Endothelial cell of umbilical vein (primary cell): ENCODE results near the gene RHAG. TPM values are rescaled to one million over a fixed set of nuclear protein-coding genes. Genes with fewer than 3 reads are reported as not detected.

Experiments used
- Bru-seq: library from RNA; stranded (reverse); fragments of 400-500 nt; gene quantifications from one replicate; lab custom pipeline; 2021; lab: Mats Ljungman, UMichigan
- BruChase-seq, 2 experiments: library from RNA; stranded (reverse); fragments of 400-500 nt; gene quantifications; one replicate each; lab custom pipeline; 2021; lab: Mats Ljungman, UMichigan
- BruUV-seq: library from RNA; stranded (reverse); fragments of 400-500 nt; replicated peaks from 2 replicates; lab custom pipeline; 2021; lab: Mats Ljungman, UMichigan
- CTCF ChIA-PET: fragments of 300-600, 350-600 bp; sonication (Branson Sonifier 250); formaldehyde crosslinking; loops from one replicate; lab custom pipeline; 2021; ENCODE audit warnings: antibody characterized with exemption, inconsistent platforms; lab: Charles Lee
- POLR2A ChIA-PET: fragments of 300-600, 350-600 bp; sonication (Branson Sonifier 250); formaldehyde crosslinking; loops from one replicate; lab custom pipeline; 2021; ENCODE audit warnings: antibody characterized with exemption, inconsistent platforms; lab: Charles Lee
- DNase-seq: peaks from one replicate; pipeline ENCODE4 v3.0.0-alpha.2; 2011; ENCODE audit warnings: low read depth, low spot score
- FAIRE-seq: peaks from 2 replicates; lab custom pipeline; 2011; peaks lifted over from hg19 to GRCh38; lab: Jason Lieb, UNC
- H2AFZ ChIP-seq: 2 replicates; pipeline ENCODE4 v1.6.0; 2012; ENCODE audit warnings: low read depth, low read length, control low read depth, inconsistent platforms
- H3K27ac ChIP-seq: 2 replicates; pipeline ENCODE4 v1.5.1; 2011; ENCODE audit warnings: low read depth, mild to moderate bottlenecking, control low read depth, low read length, moderate library complexity; ENCODE audit not compliant: insufficient read depth
- H3K27me3 ChIP-seq, 2 experiments: 2 replicates each; pipeline versions ENCODE4 v1.6.0 to v1.6.1; 2011; ENCODE audit warnings: low read length in 2 of 2, mixed read lengths in 1 of 2; ENCODE audit not compliant: control insufficient read depth in 2 of 2, insufficient read depth in 2 of 2
- H3K36me3 ChIP-seq, 2 experiments: 2 replicates in 1 of 2; 3 replicates in 1 of 2; pipeline ENCODE4 v1.5.1; 2011; ENCODE audit warnings: low read length in 2 of 2, mild to moderate bottlenecking in 1 of 2, moderate library complexity in 1 of 2; ENCODE audit not compliant: control insufficient read depth in 2 of 2, insufficient read depth in 2 of 2; ENCODE audit errors: extremely low read depth in 1 of 2
- H3K4me1 ChIP-seq: 3 replicates; pipeline ENCODE4 v1.5.1; 2011; ENCODE audit warnings: mild to moderate bottlenecking, low read length; ENCODE audit not compliant: control insufficient read depth, insufficient read depth; ENCODE audit errors: extremely low read depth
- H3K4me2 ChIP-seq: 2 replicates; pipeline ENCODE4 v1.6.1; 2011; ENCODE audit warnings: low read length, control low read depth, mixed read lengths; ENCODE audit not compliant: insufficient read depth
- H3K4me3 ChIP-seq, 3 experiments: fragments of 200-600 bp in 1 of 3; sonication (generic), shearing (Covaris generic) in 1 of 3; replicated peaks in 1 of 3; 2 replicates each; pipeline ENCODE4 v1.5.1; 2011 to 2016; ENCODE audit warnings: control low read depth in 3 of 3, low read length in 3 of 3, mild to moderate bottlenecking in 2 of 3, inconsistent platforms in 1 of 3, low read depth in 1 of 3, moderate library complexity in 1 of 3; ENCODE audit not compliant: insufficient read depth in 1 of 3
- H3K79me2 ChIP-seq: 2 replicates; pipeline ENCODE4 v1.6.0; 2012; ENCODE audit warnings: low read length, inconsistent platforms; ENCODE audit not compliant: control insufficient read depth, insufficient read depth
- H3K9ac ChIP-seq: replicated peaks from 2 replicates; pipeline ENCODE3; 2011; ENCODE audit warnings: low read length, control low read depth; ENCODE audit not compliant: insufficient read depth; ENCODE audit errors: extremely low read depth
- H3K9me1 ChIP-seq: replicated peaks from 3 replicates; pipeline ENCODE4 v1.6.0; 2011; ENCODE audit warnings: mild to moderate bottlenecking, low read length; ENCODE audit not compliant: control insufficient read depth, insufficient read depth; ENCODE audit errors: extremely low read depth
- H3K9me3 ChIP-seq: replicated peaks from 2 replicates; pipeline ENCODE4 v1.5.1; 2012; ENCODE audit warnings: low read length, inconsistent platforms; ENCODE audit not compliant: control insufficient read depth, insufficient read depth
- H4K20me1 ChIP-seq: replicated peaks from 2 replicates; pipeline ENCODE3; 2011; ENCODE audit warnings: mild to moderate bottlenecking, low read length; ENCODE audit not compliant: control insufficient read depth, insufficient read depth; ENCODE audit errors: extremely low read depth
- EZH2 ChIP-seq: IDR thresholded peaks from 2 replicates; pipeline ENCODE4 v1.6.1; 2012; ENCODE audit warnings: borderline replicate concordance, low read depth, mild to moderate bottlenecking, moderate library complexity, low read length, inconsistent platforms; ENCODE audit not compliant: severe bottlenecking
- FOS ChIP-seq: IDR thresholded peaks from 2 replicates; pipeline ENCODE4 v1.6.1; 2011; ENCODE audit warnings: mild to moderate bottlenecking, low read length, moderate library complexity, borderline replicate concordance; ENCODE audit not compliant: insufficient read depth
- GATA2 ChIP-seq: IDR thresholded peaks from 2 replicates; pipeline ENCODE4 v1.7.0; 2011; ENCODE audit warnings: low read depth, mild to moderate bottlenecking, moderate library complexity, mixed read lengths, low read length; ENCODE audit not compliant: insufficient read length, insufficient read depth
- JUN ChIP-seq: IDR thresholded peaks from 2 replicates; pipeline ENCODE4 v1.6.1; 2011; ENCODE audit warnings: borderline replicate concordance, low read depth; ENCODE audit not compliant: insufficient read length, insufficient read depth
- MYC ChIP-seq: IDR thresholded peaks from one replicate; pipeline ENCODE4 v1.6.1; 2011; ENCODE audit warnings: mild to moderate bottlenecking, low read depth, low read length
- POLR2A ChIP-seq: IDR thresholded peaks from 2 replicates; pipeline ENCODE4 v1.6.1; 2012; ENCODE audit warnings: low read depth, mild to moderate bottlenecking, control low read depth, low read length
- POLR2AphosphoS5 ChIP-seq: IDR thresholded peaks from 2 replicates; pipeline ENCODE4 v1.6.1; 2012; ENCODE audit warnings: low read depth, mild to moderate bottlenecking, control low read depth, low read length, moderate library complexity; ENCODE audit not compliant: insufficient read depth
- dilution Hi-C: fragments of 300-500 bp; cut with MboI; formaldehyde crosslinking; loops from one replicate; pipeline ENCODE4 v1.15.0; 2019; ENCODE audit warnings: low sequenced_read_pairs; ENCODE audit not compliant: extremely low pct_ligation_motif_present
- intact Hi-C: fragments of 100-400 bp; cut with micrococcal nuclease; formaldehyde crosslinking; loops from one replicate; pipeline ENCODE4 v1.10.0; 2022
- long read RNA-seq: library from polyadenylated mRNA; stranded (forward); transcript quantifications from one replicate; pipeline ENCODE4 v2.0.0, GENCODE V29; 2021
- polyA minus RNA-seq, 3 experiments: library from RNA; depleted of rRNA, polyadenylated mRNA; stranded (reverse); fragments of >200 nt; gene quantifications; 1 replicate in 1 of 3; 2 replicates in 2 of 3; pipeline ENCODE4 v1.2.3, GENCODE V29; 2011
- polyA plus RNA-seq, 4 experiments: library from polyadenylated mRNA; depleted of rRNA in 3 of 4; stranded (reverse) in 3 of 4; unstranded in 1 of 4; fragments of >200 nt; gene quantifications; 2 replicates each; pipeline versions ENCODE4 v1.2.1 to v1.2.3, GENCODE V29; 2011 to 2012; ENCODE audit warnings: missing spikeins in 1 of 4
- total RNA-seq: library from RNA; stranded (reverse); gene quantifications from 2 replicates; pipeline ENCODE4 v1.2.3, GENCODE V29; 2021
- TF ChIP-seq, protein P1 (sequence below): IDR thresholded peaks from 2 replicates; pipeline ENCODE4 v1.6.1; 2011; ENCODE audit not compliant: insufficient read depth, insufficient read length
- TF ChIP-seq, protein P2 (sequence below), 2 donors: IDR thresholded peaks; 1 replicate in 1 of 2; 2 replicates in 1 of 2; pipeline ENCODE4 v1.5.1; 2011; ENCODE audit warnings: low read length in 2 of 2, mild to moderate bottlenecking in 2 of 2, moderate library complexity in 2 of 2, control low read depth in 1 of 2, inconsistent platforms in 1 of 2, low read depth in 1 of 2; ENCODE audit not compliant: insufficient read depth in 1 of 2; ENCODE audit errors: extremely low read depth in 1 of 2

Gene RHAG
- total RNA-seq: not detected in 2 replicates
- polyA plus RNA-seq: not detected in 2 replicates
- polyA plus RNA-seq (2011; cell fraction: cytosol; rRNA removed): not detected in 2 replicates
- not detected in 2 replicates for polyA plus RNA-seq (2011; cell fraction: nucleus; rRNA removed)
- not detected in 2 replicates for polyA plus RNA-seq (2012)
- polyA minus RNA-seq: 6.0 and 10.1 TPM in 2 replicates
- 1.1 TPM for polyA minus RNA-seq (2011; cell fraction: cytosol; rRNA and poly(A)+ RNA removed)
- polyA minus RNA-seq (2011; cell fraction: nucleus; rRNA and poly(A)+ RNA removed): not detected in 2 replicates
- Bru-seq, nascent RNA: not detected
- BruChase-seq, experiment 1, labeled RNA remaining after a 6-hour chase: not detected
- not detected for BruChase-seq, experiment 2, labeled RNA remaining after a 2-hour chase
- long read RNA-seq, partial matches to known transcripts: 0 of 2 reads
- long read RNA-seq, other reads (novel, unspliced or antisense): 2 of 2 reads

DNA sequence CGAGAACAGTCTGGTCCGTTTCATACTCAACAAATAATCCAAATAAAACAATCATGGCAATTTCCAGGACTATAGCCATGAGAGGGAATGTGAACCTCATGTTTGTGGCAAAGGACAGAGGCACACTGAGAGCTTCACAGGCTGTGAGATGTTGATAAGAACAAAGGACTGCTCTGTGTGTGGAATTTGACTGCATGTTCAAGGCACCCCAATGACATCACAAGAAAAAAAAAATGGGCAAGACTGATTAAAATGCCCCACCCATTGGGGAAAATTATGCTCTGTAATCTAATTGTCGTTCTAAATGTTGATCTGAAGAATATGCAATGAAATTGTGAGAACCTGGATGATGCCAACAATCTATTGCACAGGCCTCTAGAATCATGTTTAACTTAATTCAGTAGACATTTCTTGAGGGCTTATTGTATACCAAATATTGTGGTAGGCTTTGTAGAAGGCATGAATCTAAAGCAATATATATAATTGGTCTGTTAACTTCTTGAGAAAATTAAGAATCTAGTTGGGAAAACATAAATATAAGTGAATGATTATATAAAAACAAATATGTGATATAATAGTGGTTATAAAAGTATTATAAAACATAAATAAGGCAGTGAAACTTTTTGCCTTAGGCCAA lies at the start of gene RHAG:
Gene RHAG, minus strand, starts transcription at position 127 of the 637 bp plus-strand sequence. Its CDS starts 27 bp downstream, at position 100.
- ChIA-PET POLR2A (no interaction called here), CTCF (no interaction called here)
- BruUV-seq: no TSS peak
- Histone ChIP-seq H4K20me1 (no peaks in the 10 kb centered on the region), H3K27me3 (peaks cover 0 to 2% of the 10 kb centered on the region in 2 experiments), H3K36me3 (no peaks in the 10 kb centered on the region), H3K4me2 (no peak within 1 kb of the TSS), H3K27ac (no peak within 1 kb of the TSS), H3K9me3 (no peaks in the 10 kb centered on the region), H3K79me2 (no peaks in the 10 kb centered on the region), H3K9me1 (no peaks in the 10 kb centered on the region), H3K9ac (no peak within 1 kb of the TSS), H3K4me1 (no peaks in the 10 kb centered on the region), H3K4me3 (no peak within 1 kb of the TSS), H2AFZ (no peak within 1 kb of the TSS)
- intact Hi-C loops (no loop called here), dilution Hi-C loops (no loop called here)
- FAIRE-seq: no peak
- DNase-seq: no peak
- TF ChIP-seq POLR2AphosphoS5 (no peak), GATA2 (no peak), MYC (no peak), EZH2 (no peak), JUN (no peak), FOS (no peak), POLR2A (no peak)
- TF ChIP-seq, protein P1, sequence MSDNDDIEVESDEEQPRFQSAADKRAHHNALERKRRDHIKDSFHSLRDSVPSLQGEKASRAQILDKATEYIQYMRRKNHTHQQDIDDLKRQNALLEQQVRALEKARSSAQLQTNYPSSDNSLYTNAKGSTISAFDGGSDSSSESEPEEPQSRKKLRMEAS: no peak
- TF ChIP-seq, protein P2, sequence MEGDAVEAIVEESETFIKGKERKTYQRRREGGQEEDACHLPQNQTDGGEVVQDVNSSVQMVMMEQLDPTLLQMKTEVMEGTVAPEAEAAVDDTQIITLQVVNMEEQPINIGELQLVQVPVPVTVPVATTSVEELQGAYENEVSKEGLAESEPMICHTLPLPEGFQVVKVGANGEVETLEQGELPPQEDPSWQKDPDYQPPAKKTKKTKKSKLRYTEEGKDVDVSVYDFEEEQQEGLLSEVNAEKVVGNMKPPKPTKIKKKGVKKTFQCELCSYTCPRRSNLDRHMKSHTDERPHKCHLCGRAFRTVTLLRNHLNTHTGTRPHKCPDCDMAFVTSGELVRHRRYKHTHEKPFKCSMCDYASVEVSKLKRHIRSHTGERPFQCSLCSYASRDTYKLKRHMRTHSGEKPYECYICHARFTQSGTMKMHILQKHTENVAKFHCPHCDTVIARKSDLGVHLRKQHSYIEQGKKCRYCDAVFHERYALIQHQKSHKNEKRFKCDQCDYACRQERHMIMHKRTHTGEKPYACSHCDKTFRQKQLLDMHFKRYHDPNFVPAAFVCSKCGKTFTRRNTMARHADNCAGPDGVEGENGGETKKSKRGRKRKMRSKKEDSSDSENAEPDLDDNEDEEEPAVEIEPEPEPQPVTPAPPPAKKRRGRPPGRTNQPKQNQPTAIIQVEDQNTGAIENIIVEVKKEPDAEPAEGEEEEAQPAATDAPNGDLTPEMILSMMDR (IDR thresholded peaks at IDR 0.05; ENCODE audit: extremely low read depth in 1 of 2, insufficient read depth in 1 of 2, low read depth in 1 of 2, low read length in 2 of 2): no peak
